HepG2 (cell line): ENCODE measurements around the gene ERF. TPM values are rescaled to one million over a fixed set of nuclear protein-coding genes. Genes with fewer than 3 reads are reported as not detected.
A peak's percentile ranks its signal among the peaks of the same experiment; 100 is the strongest.

ENCODE experiments used
- CREM ChIP-seq, 2 experiments: sonication (generic) in 1 of 2; formaldehyde crosslinking in 1 of 2; IDR thresholded peaks; 2 replicates each; pipeline versions ENCODE4 v1.4.0 to v1.6.1; 2016 to 2020; ENCODE audit warnings: antibody characterized with exemption in 1 of 2, mild to moderate bottlenecking in 1 of 2, missing genetic modification reagents in 1 of 2
- HOXA5 ChIP-seq: sonication (generic); formaldehyde crosslinking; IDR thresholded peaks from 2 replicates; pipeline ENCODE4 v1.4.0; 2020; ENCODE audit warnings: missing genetic modification reagents
- ISL2 ChIP-seq: sonication (generic); formaldehyde crosslinking; IDR thresholded peaks from 2 replicates; pipeline ENCODE4 v1.5.0; 2020; ENCODE audit warnings: missing genetic modification reagents
- NR2C2 ChIP-seq: sonication (generic); formaldehyde crosslinking; IDR thresholded peaks from 2 replicates; pipeline ENCODE4 v1.4.0; 2020; ENCODE audit warnings: missing genetic modification reagents, mild to moderate bottlenecking, moderate library complexity, borderline replicate concordance
- ZBTB40 ChIP-seq, 2 experiments: fragments of 450-650 bp in 1 of 2; sonication (generic) in 1 of 2; formaldehyde crosslinking in 1 of 2; IDR thresholded peaks; 2 replicates each; pipeline versions ENCODE4 v1.6.1 to v1.8.0; 2016 to 2022; ENCODE audit warnings: antibody characterized with exemption in 1 of 2, mild to moderate bottlenecking in 1 of 2, missing genetic modification reagents in 1 of 2
- ZNF431 ChIP-seq: sonication (generic); formaldehyde crosslinking; IDR thresholded peaks from 2 replicates; pipeline ENCODE4 v1.9.0; 2022; ENCODE audit warnings: missing genetic modification reagents, low read depth, mild to moderate bottlenecking, borderline replicate concordance
- ZNF639 ChIP-seq: conservative IDR thresholded peaks from 2 replicates; pipeline ENCODE4 v1.6.1; 2018; ENCODE audit warnings: missing genetic modification reagents
- ZNF687 ChIP-seq: sonication (generic); formaldehyde crosslinking; IDR thresholded peaks from 2 replicates; pipeline ENCODE4 v1.5.1; 2020; ENCODE audit warnings: mild to moderate bottlenecking, missing genetic modification reagents, moderate library complexity
- ZNF800 ChIP-seq: sonication (generic); formaldehyde crosslinking; IDR thresholded peaks from 2 replicates; pipeline ENCODE4 v1.4.0; 2020; ENCODE audit warnings: missing genetic modification reagents
- polyA plus RNA-seq, 8 experiments: library from polyadenylated mRNA; depleted of rRNA in 3 of 8; stranded (reverse) in 7 of 8; unstranded in 1 of 8; fragments of >200 nt; fragmentation: Illumina TruSeq in 4 of 8; extraction: Trizol in 4 of 8; gene quantifications; 2 replicates each; pipeline versions ENCODE4 v1.2.1 to v1.2.3, GENCODE V29; 2011 to 2016; ENCODE audit warnings: low read depth in 4 of 8, missing spikeins in 1 of 8, mixed read lengths in 1 of 8; ENCODE audit not compliant: insufficient read depth in 1 of 8
- total RNA-seq, 5 experiments: library from RNA; depleted of rRNA; stranded (reverse); fragments of >200 nt; fragmentation: Illumina TruSeq; extraction: Trizol; gene quantifications; 2 replicates each; pipeline ENCODE4 v1.2.3, GENCODE V29; 2016; ENCODE audit warnings: low read depth in 1 of 5

Gene ERF
- total and polyA plus RNA-seq, 2 of the 13 experiments (the other 11 are each of a cell fraction or from before 2014, with no cell fraction given) = 67.1 to 69.9 TPM

GRCh38 chr19:42244347-42245220 lies 10.3 kb downstream of the ERF start (continued):
- peak; percentile 62 for TF ChIP-seq ZNF687 (CRISPR knock-in tag)
- TF ChIP-seq ZNF431 = no peak
- 0 out of 2 replicates have a peak, but pooled peaks have one; percentile 33 for TF ChIP-seq ZNF800
- TF ChIP-seq NR2C2 (CRISPR knock-in tag) = peak; percentile 98
- TF ChIP-seq ZNF639 (CRISPR knock-in tag) = 0 out of 2 replicates have a peak, but pooled peaks have one; percentile 47
- TF ChIP-seq CREM (IDR thresholded peaks at IDR 0.05) = peak; percentile 100
- TF ChIP-seq CREM (CRISPR knock-in tag; IDR thresholded peaks at IDR 0.05) = no peak; the same call in 1 of the 2 replicates
- peak; percentile 50; the same call in 1 of the 2 replicates for TF ChIP-seq ISL2 (CRISPR knock-in tag)
- TF ChIP-seq HOXA5 (CRISPR knock-in tag) = peak; percentile 45; the same call in 1 of the 2 replicates
- no peak for TF ChIP-seq ZBTB40 (IDR thresholded peaks at IDR 0.05)
- TF ChIP-seq ZBTB40 (CRISPR knock-in tag; IDR thresholded peaks at IDR 0.05) = peak; percentile 48; the same call in 1 of the 2 replicates
